ENCODE results near the gene RGS19.
A peak's percentile ranks its signal among the peaks of the same experiment; 100 is the strongest.
"Not testable (repeated sequence)": the region's sequence is repeated elsewhere in the genome, so short reads cannot be mapped to it uniquely, and the experiment has no call there.

Gene RGS19

GRCh38 chr20:64079273-64080012, at the start of gene RGS19:
TSS of gene RGS19 (minus strand) at chr20:64079518. CDS start at chr20:64076886, 2,632 bp downstream.
- peak; percentile 60 for DNase-seq

GRCh38 chr20:64123517-64123916, 44.2 kb upstream of the RGS19 start:
- DNase-seq: not testable (repeated sequence)

- DNase-seq: not testable (repeated sequence)
These were observed 43.6 kb upstream of the RGS19 start for GRCh38 chr20:64122927-64123326.

- DNase-seq: no peak
These were observed 42.3 kb upstream of the RGS19 start for GRCh38 chr20:64121586-64121985.

GRCh38 chr20:64119681-64120341, 40.5 kb upstream of the RGS19 start:
- no peak for DNase-seq

- no peak for DNase-seq
These were observed 40.0 kb upstream of the RGS19 start for GRCh38 chr20:64119301-64119680.

- not testable (repeated sequence) for DNase-seq
These were observed 38.1 kb upstream of the RGS19 start for GRCh38 chr20:64117432-64117777.

- DNase-seq: no peak
These were observed 37.5 kb upstream of the RGS19 start for GRCh38 chr20:64116541-64117431.

- DNase-seq: no peak
These were observed 36.7 kb upstream of the RGS19 start for GRCh38 chr20:64116016-64116415.

GRCh38 chr20:64115171-64115911, 36.0 kb upstream of the RGS19 start:
- DNase-seq: no peak

GRCh38 chr20:64114356-64114971, 35.1 kb upstream of the RGS19 start:
- DNase-seq: no peak

- DNase-seq: no peak
These were observed 34.6 kb upstream of the RGS19 start for GRCh38 chr20:64113796-64114355.

GRCh38 chr20:64113444-64113775, 34.1 kb upstream of the RGS19 start:
- no peak for DNase-seq

- no peak for DNase-seq
These were observed 33.5 kb upstream of the RGS19 start for GRCh38 chr20:64112691-64113443.

GRCh38 chr20:64111841-64112641, 32.7 kb upstream of the RGS19 start:
- no peak for DNase-seq

- DNase-seq: no peak
These were observed 31.2 kb upstream of the RGS19 start for GRCh38 chr20:64110411-64111068.

GRCh38 chr20:64109831-64110391, 30.6 kb upstream of the RGS19 start:
- DNase-seq: no peak

GRCh38 chr20:64108731-64109681, 29.7 kb upstream of the RGS19 start:
- DNase-seq: no peak

All from SHP77 treated with DMSO at 0.1 percent for 48 hours (cell line).